CD4-positive, alpha-beta T cell treated with Interleukin-21 for 1 hour (primary cell): ENCODE data around the gene NARS2.
"Not testable (repeated sequence)": the region's sequence is repeated elsewhere in the genome, so short reads cannot be mapped to it uniquely, and the experiment has no call there.

ENCODE experiments used
- DNase-seq: peaks from one replicate; pipeline ENCODE4 v3.0.0-alpha.2; 2020

Gene NARS2

DNA sequence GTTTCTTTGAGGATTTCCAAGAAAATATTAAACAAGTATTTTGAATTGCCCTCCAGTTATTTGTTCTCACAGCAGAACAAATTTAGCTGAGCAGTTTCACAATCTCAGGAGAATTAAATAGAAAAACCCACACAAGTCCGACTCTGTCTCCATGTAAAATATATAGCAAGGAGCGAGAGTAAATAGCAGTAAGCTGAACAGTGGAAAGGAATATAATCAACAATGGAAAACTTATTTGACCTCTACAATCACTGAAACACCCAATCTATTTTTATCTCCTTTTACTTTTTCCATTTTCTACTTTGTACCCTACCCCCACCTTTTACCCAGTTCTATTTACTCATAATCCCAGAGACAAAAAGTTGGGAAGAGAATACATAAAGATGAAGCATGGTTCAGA lies 34.4 kb downstream of the NARS2 start:
- no peak for DNase-seq

DNA sequence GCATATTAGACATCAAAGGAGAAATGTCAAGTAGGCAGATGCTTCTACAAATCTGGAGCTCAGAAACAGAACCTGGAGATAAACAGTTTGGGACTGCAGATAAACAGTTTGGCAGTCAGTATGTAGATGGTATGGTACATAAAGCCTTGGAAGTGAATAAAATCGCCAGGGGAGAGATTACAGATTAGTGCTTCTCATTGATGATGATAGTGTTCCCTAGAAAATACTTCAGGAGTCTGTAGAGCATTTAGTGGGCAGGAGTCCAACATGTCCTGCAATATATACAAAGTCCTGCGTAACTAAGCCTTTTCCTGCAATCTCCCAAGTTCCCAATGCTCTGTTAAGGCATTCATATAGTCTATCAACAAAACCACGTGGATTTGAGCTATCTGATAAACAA lies 35.2 kb downstream of the NARS2 start:
- no peak for DNase-seq

DNA sequence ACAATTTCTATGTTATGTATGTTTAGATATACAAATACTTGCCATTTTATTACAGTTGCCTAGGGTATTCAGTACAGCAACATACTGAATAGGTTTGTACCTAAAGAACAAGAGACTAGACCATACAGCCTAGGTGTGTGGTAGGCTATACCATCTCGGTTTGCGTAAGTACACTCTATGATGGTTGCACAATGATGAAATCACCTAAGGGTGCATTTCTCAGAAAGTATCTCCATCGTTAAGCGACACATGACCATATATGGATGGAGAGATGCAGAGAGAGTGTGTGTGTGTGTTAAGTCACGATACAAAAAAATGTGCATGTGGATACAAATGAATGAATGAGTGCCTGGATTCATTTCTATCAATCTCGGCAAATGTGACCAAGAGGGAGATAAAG lies 37.7 kb downstream of the NARS2 start:
- DNase-seq, result no peak

DNA sequence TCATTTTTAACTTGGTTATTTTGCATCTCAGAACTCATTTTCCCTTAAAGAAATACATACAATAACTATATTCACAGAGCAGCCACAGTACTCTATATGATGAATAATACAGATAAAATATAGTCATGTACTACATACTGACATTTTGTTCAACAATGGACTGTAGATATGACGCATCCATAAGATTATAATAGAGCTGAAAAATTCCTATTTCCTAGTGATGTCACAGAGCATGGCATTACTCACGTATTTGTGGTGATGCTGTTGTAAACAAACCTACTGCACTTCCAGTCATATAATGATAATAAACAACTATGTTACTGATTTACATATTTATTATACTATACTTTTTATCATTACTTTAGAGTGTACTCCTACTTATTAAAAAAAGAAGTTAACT lies 38.7 kb downstream of the NARS2 start:
- no peak for DNase-seq

DNA sequence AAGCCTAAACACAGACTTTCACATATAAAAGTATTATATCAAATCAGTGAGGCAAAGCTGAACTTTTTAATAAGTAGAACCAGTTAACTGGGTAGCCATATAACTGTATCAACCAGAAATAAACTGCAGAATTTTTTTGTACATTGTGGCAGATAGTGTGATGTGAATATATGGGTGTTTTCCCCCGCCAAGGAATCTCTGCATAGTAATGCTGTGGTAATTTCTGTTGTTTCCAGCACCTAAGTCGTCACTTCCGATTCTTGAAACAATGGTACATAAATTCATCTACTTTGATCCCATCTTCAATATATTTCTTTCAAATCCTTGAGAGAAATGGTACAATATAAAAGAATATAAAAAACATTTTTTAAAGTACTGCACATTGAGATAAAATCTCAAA lies 39.6 kb downstream of the NARS2 start:
- DNase-seq, result no peak

DNA sequence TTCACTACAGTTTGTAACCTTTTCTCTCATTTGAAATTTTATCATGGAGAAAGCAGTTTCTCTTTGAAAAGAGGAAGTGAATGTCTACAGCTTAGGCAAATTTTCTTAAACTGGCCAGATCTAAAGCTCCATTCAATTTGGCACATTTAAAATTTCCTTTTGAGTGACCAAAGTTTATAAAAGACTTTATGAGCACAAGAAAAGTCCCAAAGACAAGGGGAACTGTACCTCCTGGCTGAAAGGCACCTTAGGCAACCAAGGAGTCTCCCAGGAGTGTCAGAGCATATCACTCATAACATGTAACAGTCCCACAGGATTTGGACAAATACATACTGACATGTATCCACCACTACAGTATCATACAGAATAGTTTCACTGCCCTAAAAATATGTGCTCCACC lies 41.3 kb downstream of the NARS2 start:
- DNase-seq, result no peak

DNA sequence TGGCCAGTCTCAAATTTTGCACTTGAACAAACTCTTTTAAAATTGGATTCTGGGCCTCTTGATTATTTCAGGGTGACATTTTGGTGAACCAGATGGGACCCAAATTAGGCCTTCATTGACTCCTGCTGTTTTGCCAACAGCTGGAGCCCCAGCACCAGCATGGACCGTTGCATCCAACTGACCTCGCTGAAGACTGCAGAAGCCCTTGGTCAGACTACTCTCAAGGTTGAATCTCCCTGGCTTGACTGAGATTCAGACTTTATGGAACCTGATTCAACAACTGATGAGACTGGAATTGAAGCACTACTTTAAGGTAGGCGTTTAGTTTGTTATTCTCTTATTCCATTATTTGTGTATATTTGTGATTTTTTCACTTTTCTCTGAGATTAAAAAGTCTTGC lies 41.7 kb downstream of the NARS2 start:
- DNase-seq, result no peak

DNA sequence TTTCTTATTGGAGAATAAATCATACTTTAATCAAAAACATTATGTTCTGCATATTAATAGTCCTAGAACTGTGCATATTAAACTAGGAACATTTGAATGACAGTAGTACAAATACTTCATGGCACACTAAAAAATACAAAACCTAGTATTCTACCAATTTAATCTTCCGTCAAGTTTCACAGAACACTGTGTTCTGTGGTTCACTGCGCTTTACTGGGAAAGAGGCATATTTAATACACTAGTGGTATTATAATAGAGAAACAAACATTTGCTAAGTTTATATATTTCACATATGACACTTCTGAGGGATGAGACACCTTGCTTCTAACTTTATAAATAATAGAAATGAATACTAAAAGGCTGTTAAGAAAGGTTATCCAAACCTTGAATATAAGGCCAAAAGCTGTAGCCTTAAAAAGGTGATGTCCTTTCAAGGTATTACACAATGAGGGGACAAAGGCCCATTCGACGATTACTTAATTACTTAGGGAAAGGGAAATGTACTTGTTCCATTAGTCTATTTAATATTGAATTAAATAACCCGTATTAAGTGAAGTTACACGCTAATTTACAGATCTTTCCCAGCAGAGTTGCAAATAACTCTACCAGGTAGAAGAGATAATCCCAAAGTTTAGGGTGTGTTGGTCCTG lies 48.0 kb downstream of the NARS2 start:
- DNase-seq, result no peak

DNA sequence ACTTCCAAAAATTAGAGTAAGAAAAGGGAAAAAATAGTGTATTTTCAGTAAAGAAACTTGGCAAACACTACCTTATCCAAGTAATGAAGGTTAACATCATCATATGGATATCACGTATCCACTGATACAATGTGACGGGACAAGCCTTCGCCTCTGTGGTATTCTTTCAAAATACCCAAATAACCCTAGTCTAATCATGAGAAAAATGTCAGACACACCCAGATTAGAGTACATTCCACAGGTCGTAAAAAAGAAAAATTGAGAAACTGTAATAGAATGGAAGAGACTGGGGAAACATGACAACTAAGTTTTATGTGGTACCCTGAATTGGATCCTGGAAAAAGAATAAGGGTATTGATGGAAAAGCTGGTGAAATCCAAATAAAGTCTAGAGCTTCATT lies 48.9 kb downstream of the NARS2 start:
- DNase-seq, result no peak

DNA sequence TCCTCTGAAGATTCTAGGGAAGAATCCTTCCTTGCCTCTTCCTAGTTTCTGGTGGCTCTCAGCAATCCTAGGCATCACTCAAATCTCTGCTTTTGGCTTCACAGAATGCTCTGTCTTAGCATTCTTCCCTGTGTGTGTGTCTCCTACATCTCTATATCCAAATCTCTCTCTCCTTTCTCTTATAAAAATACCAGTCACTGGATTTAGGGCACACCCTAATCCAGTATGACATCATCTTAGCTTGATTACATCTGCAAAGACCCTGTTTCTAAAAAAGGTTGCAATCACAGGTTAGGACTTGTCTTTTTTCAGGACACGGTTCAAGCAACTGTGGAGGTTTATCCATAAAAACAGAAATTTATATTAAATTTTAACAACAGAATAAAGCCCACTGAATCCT lies 54.4 kb downstream of the NARS2 start:
- no peak for DNase-seq

DNA sequence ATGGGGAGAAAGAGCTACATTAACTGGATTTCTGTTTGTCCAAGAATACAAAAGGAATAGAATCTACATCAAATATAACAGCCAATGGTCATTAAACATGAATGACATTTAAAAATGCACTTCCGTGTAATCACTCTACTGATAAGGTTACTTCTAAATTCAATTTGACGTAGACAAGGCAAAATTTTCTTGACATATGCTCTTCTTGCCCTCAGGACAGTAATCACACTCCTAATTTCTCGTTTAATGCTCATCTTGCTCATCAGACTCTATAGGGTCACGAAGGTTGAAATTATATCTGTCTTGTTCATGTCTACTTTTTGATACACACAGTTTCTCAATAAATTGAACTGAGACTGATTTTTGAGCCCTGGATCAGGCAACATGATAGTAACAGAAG lies 58.4 kb downstream of the NARS2 start:
- no peak for DNase-seq

DNA sequence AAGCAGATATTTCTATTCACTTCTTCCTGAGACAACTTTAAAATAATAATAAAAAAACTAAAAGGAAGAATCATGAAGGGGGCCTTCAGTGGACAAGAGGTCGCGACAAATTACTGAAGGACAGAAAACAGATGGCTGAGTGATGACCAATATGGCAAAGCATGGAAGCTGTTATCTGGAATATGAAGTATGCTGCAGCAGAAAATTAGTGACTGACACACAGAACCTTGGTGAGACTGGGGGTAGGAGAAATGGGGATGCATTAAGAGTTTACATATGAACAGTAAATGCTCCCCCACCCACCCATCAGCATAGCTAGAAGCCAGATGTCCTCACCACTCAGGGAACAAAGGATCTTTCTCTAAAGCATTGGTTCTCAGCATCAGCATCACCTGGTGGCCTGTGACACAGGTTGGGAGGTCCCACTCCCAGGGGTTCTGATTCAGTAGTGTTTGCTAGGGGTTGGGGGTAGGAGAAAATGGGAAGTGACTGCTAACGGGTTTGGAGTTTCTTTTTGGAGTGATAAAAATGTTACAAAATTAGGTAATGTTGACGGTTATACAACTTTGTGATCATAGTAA lies 59.7 kb downstream of the NARS2 start:
- DNase-seq, result no peak

DNA sequence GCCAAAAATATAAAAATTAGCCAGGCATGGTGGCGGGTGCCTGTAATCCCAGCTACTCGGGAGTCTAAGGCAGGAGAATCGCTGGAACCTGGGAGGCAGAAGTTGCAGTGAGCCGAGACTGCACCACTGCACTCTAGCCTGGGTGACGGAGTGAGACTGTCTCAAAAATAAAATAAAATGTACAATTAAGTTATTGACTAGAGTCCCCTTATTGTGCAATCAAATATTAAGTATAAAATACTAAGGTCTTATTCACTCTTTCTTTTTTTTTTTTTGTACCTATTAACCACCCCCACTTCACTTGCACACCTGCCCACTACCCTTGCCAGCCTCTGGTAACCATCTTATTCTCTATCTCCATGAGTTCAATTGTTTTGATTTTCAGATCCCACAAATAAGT lies 61.6 kb downstream of the NARS2 start:
- DNase-seq, result not testable (repeated sequence)

DNA sequence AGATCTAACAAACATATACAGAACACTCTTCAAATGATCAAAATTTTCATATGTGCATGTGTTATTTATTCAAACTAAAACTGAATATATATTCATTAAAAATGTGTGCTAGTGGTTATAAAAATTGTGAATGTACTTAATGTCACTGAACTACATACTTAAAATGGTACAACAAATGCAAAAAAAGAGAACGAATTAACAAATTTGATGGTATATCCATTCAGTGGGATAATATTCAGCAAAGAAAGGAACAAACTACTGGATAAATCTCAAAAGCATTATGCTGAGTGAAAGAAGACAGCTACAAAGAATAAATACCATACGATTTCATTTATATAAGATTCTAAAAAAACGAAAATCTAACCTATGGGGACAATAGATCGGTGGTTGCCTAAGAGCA lies 64.1 kb downstream of the NARS2 start:
- DNase-seq, result no peak

DNA sequence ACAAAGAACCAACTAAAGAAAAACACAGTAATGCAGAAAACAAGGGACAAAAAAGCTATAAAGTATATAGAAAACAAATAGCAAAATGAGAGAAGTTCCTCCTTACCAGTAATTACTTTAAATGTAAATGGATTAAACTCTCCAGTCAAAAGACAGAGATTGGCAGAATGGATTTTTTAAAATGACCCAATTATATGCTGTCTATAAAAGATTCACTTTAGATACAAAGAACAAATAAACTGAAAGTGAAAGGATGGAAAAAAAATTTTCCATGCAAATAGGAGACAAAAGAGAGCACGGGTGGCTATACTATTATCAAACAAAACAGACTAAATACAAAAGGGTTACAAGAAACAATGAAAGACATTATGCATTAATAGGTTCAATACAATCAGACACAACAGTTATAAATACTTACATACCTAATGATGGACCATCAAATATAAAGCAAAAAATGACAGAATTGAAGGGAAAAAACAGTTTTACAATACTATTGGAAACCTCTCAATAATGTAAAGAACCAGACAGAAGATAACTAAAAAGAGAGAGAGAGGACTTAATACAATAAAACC lies 64.6 kb downstream of the NARS2 start:
- DNase-seq, result no peak

DNA sequence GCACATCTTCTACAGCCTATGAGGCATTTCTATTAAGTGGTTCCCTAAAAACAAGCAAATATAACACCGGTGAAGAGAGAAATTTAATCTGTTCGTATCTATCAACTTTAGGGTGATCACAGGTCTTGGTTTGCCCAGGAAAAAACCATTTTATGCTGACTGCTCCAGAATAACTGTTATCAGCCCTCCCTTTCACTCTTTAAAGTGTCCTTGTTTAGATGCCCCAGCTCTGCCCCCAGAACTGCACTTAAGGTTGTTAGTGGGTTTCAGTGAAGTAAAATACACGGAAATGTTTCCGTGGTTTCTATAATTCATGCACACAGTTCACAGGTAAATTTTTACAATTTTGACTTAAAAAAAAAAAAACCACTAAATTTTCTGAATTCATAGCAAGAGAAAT lies 70.0 kb downstream of the NARS2 start:
- no peak for DNase-seq

DNA sequence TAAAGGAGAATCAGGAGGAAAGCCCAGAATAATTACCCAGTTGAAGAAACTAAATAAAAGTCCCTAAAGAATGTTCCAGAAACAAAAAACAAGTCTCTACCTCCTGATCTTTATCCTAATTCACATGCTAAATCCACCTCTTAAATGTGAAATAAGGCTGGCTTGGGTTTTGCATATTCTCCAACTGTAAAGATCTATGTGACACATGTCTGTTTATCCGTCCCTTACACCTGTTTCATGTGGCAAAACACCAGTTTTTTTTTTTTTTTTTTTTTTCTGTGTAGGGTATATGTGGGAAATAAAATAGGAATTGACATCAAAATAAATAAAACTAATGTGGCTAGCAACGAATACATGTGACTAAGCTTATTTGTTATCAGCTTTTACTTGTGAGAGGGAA lies 70.5 kb downstream of the NARS2 start:
- no peak for DNase-seq

DNA sequence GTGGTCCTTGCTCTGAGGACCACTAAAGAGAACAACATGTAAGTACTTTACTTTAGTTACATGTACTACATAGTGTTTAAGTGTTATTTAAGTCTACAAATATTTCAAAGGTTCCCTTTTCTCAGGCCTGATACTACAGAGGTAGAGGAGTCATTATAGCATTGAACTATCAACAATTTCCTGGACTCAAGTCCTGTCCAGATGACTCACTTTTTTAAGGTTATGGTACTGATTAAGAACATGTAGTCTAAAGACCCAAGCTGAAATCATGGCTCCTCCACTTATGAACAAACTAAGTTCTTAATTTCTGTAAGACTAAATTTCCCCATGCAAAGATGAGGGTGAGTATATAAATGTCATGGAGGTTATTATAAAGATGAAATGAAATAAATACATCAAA lies 74.7 kb downstream of the NARS2 start:
- DNase-seq, result no peak

DNA sequence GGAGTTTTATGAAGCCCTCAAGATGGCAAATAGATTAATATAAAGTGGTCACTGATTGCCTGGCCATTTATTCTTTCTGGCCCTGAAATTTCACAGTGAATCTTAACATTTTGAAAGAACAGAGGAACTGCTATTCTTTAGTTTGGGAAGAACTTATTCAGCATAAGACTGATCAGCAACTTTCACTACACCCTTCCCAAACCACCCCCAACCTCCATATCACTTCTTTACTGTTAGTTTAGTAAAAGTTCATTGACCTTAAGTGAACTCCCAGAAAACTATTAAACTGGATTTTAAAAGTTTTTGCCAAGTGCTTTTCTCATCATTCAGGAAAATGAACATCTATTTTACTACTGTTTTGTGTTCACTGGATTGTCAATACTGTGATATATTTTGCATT lies 77.4 kb downstream of the NARS2 start:
- no peak for DNase-seq

DNA sequence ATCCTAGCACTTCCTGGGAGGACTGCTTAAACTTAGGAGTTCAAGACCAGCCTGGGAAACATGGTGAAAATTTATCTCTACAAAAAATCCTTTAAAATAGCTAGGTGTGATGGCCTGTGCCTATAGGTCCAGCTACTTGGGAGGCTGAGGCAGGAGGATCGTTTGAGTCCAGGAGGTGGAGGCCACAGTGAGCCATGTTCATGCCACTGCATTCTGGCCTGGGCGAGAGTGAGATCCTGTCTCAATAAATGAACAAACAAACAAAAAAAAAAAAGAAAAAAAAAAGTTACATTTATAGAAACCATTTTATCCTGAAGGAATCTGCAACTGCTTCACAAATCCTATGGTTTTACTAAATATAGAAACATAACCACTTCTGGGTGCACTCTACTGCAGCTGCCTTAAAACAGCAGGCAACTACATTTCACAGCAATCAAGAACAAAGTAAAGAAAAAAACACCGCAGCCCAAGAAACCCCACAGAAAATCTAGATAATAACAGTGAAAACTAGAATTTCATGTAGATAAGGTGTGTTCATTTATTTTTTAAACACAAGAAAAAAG lies 81.2 kb downstream of the NARS2 start:
- no peak for DNase-seq

DNA sequence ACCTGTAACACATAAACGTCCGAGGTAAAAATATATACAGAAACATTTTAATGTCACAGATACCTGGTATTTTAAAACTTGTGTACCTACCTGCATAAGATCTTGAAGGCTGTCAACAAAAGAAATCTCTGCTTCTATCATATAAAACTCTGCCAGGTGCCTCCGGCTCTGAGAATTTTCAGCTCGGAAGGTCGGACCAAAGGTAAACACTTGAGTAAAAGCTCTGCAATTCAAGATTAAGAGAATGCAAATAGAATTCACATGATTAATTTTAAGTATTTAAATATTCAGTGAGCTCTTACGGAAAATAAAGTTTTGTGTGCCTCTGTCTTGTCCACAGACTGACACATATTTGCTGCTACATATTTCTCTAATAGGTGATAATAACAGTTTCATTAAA lies 81.7 kb downstream of the NARS2 start:
- no peak for DNase-seq

DNA sequence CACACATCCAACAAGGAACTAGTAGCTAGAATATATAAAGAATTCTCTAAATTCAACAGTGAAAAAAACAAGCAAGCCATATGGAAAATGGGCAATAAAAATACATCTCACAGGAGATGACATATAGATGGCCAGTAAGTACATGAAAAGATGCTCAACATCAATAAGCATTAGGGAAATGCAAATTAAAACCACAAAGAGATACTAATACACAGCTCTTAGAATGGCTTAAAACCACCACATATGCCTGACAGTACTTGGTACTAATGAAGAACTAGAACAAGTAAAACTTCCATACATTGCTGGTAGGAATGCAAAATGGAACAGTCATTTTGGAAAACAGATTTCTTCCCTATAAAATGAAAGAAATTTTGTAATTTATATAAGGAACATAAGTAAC lies 85.5 kb downstream of the NARS2 start:
- no peak for DNase-seq

DNA sequence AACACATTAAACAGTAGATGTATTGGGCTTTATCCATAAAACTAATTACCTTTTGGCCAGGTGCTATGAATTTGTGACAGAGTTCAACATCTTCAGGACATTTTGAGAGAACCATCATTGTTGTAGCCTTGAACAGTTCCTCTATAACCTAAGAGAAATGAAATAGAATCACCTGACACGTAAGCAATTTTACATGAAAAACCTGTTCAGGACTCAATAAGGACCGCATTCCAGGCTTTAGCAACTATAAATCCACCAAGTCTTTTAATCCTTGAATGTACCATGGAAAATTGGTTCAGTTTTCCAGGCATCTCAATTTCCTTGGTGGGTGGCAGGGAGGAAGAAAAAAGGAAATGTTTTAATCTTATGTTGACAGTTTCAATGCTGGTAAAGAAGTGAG lies 96.1 kb downstream of the NARS2 start:
- no peak for DNase-seq

DNA sequence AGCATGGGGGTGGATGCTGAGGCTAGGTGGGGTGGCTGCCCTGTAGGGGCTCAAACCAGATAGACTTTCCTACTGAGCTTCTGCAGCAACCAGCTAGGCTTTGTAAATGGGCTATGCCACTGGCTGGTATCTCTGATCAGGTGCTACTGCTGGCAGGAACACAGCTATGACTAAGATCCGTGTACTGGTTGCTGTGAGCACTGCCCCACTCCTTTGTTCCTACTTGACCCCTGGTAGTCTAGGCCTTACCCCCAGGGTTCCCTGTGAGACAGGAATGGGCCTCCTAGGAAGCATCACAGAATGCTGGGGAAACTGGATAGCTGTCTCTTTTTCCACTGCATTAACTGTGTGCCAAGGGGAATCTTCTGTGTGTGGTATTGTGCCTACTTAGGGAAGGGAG lies 98.6 kb downstream of the NARS2 start:
- DNase-seq, result no peak

DNA sequence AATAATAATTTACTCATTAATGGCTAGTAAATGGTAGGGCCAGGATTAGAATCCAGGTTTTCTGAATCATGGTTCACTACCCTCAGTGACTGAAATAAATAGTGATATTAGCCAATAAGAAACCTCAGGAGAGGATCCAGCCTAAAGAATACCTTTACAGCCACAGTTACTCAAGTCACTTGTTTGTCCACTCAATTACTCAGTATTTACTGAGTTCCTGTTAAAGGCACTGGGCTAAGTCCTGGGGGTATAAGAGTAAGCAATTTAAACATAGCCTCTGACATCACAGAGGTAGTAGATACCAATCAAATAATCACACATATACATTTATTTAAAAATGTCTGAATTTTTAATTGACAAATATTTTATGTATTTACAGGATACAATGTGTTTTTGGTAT lies 100.2 kb downstream of the NARS2 start:
- DNase-seq, result no peak
